ENCODE results near the gene HES4.
"Not testable (repeated sequence)": the region's sequence is repeated elsewhere in the genome, so short reads cannot be mapped to it uniquely, and the experiment has no call there.

HES4 gene

DNA sequence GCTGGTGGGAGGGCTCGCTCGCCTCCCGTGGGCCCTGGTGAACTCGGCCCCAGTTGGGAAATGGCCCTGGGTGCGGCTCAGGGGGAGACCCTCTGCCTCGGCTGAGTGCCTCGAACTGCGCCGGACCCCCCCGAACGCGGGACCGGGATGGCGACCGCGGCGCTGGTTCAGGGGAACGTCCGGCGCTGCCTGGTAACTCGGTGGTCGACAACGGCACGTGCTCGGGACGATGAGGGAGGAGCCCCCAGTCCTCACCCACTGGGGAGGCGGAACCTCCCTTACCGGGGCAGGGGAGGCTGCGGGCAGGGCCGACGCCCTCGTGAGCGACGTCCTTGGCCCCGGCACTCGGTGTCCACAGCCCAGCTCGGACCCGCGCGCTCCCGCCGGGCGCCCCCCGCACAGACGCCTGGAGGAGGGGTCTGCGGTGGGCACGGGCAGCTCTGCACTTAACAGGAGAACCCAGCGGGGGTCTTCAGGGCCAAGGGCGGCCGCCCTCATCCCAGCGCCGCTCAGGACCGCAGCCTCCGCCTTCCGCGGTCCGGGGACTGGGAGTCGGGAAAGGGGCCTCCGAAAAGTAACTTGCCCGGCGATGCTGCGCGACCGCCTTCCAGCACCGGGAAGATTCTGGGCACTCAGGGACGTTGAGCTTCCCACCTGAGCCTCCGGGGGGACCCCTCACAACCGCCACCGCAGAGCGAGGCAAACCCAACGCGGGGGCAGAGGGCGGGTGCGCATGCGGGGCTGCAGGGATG lies 1.7 kb downstream of the HES4 start:
- no peak for DNase-seq

DNA sequence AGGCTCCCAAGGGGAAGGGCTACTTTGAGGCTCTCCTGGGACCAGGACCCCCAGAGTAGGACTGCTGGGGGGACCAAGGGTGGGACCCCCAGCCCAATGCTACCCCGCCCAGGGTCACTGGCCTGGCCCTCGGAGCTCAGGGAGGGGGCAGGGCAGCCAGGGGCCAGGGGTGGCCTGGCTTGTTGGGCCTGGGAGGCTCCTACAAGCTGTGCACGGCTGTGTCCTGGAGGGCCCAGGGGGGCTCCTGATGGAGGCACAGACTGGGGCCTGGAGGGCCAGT lies 2.2 kb downstream of the HES4 start:
- no peak for DNase-seq

DNA sequence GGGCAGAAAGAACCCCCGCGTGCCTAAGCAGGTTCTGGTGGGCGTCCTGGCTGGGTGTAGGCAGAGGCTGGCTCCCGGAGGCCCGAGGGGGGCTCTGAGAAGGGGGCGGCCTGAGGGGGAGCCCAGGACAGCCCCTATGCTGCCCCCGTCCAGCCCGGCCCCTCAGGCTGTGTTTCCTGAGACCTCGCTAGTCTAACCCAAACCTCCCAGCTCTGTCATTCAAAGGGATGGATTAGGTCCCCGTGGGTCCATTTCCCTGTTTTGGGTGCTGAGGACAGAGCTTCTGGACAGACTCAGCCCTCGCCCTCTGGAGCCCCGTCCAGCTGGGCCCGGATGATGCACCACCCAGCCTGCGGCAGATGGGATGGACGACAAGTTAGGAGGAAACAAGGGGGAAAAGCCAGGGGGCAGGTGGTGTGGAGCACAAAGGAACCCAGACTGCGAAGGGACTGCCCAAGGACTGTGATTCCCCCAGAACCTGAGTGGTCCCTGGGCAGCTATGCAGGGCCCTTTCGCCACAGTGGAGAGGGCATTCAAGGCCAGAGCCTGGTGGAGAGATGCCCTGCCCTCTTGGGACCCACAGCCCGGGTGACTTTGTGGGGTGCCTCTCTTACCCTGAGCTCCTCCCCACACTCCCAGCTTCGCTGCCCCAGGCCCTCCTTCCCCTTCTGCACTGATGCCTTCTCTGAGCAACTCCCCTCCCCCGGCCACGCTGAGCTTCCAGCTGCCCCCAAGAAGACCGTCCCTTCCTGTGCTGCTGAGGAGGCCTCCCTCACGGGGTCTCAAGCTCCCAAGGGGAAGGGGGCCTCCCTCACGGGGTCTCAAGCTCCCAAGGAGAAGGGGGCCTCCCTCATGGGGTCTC lies 2.8 kb downstream of the HES4 start:
- no peak for DNase-seq

DNA sequence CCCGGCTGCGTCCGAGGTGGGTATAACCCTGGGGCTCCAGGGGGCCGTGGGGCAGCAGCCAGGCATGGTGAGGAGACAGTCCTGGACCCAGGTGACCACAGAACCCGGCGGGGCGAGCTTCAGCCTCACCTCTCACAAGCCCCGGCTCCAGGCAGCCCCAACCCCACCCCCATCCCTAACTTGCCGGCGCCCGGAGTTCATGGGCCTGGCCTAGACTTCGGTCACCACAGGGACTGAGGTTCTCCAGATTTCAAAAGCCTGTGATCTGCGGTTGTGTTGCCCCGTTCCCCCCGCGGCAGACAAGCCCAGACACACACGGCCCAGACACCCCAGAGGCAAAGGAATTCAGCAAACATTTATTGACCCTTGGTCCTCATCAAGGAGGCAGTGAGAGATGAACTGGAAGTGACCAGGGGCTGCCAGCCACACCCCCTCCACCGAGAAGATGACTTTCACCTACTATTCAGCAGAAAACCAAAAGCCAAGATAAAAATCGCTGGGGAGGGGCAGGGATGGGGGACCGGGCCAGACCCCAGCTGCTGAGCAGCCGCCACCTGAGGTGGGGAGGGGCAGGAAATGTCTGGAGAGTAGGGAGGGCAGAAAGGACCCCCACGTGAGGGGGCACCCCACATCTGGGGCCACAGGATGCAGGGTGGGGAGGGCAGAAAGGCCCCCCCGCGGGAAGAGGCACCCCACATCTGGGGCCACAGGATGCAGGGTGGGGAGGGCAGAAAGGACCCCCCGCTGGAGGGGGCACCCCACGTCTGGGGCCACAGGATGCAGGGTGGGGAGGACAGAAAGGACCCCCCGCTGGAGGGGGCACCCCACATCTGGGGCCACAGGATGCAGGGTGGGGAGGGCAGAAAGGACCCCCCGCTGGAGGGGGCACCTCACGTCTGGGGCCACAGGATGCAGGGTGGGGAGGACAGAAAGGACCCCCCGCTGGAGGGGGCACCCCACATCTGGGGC lies 3.9 kb downstream of the HES4 start:
- no peak for DNase-seq

DNA sequence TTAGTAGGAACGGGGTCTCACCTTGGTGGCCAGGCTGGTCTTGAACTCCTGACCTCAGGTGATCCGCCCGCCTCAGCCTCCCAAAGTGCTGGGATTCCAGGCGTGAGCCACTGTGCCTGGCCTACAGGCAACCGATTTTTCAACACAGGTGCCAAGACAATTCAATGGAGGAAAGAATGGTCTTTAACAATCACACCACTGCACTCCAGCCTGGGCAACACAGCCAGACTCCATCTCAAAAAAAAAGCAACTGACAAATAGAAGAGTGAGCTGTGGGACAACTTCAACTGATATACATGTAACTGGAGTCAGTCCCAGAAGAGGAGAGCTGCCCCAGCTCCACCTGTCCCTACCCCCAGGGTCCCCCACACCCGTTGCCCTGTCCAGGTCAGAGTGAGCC lies 5.4 kb downstream of the HES4 start:
- DNase-seq: not testable (repeated sequence)

DNA sequence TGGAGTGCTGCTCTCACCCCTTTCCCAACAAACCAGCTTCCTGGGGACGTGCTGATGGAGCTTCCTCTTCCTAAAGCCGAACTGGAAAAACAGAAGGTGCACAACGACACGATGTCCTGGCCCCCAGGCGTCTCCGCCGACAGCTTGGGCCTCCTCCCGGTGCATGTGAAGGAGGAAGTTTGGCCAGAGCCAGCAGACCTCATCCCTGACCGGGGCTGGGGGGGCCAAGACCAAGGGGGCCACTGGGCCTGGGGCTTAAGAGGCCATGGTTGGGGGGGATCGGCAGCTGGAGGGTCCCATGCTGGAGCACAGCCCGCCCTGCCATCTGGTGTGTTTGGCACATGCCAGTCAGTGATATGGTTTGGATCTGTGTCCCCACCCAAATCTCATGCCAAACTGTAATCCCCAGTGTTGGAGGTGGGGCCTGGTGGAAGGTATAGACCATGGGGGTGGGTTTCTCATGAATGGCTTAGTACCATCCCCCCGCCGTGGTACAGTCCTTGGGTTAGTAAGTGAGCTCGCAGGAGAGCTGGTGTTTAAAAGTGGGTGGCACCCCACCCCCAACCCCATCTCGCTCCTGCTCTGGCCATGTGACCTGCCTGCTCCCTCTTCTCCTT lies 6.4 kb downstream of the HES4 start:
- DNase-seq: no peak

DNA sequence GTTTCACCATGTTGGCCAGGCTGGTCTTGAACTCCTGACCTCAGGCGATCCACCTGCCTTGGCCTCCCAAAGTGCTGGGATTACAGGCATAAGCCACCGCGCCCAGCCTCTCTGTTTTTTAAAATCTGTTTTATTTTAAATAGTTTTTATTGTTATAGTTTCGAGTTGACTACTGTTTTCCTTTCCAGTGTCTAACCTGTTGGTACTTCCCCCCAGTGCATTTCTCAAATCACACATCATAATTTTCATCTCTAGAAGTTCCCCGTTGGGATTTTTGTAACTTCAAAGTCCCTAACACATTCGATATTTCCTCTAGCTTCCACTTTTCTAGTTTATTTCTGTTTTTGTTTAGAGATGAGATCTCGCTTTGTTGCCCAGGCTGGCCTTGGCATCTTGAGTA lies 7.5 kb downstream of the HES4 start:
- DNase-seq: no peak

DNA sequence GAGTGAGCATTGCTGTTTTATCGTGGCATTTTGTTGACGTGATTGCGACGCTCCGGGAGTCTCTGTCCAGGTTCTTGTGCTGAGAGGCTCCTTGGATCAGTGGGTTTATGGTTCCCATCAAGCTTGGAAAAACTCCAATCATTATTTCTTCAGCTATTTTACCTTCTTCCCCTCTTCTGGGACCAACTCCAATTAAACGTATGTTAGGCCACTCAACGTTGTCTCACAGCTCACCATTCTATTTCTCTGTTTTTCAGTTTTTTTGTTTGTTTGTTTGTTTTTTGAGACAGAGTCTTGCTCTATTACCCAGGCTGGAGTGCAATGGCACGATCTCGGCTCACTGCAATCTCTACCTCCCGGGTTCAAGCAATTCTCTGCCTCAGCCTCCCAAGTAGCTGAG lies 8.0 kb downstream of the HES4 start:
- DNase-seq: no peak

DNA sequence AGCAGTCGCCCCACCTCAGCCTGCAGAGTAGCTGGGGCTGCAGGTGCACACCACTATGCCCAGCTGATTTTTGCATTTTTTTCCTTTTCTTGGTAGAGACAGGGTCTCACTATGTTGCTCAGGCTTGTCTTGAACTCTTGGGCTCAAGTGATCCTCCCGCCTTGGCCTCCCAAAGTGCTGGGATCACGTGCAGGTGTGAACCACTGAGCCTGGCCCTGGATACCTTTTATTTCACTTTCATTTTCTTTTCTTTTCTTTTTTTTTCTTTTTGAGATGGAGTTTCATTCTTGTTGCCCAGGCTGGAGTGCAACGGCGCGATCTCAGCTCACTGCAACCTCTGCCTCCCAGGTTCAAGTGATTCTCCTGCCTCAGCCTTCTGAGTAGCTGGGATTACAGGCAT lies 8.6 kb downstream of the HES4 start:
- DNase-seq: not testable (repeated sequence)

DNA sequence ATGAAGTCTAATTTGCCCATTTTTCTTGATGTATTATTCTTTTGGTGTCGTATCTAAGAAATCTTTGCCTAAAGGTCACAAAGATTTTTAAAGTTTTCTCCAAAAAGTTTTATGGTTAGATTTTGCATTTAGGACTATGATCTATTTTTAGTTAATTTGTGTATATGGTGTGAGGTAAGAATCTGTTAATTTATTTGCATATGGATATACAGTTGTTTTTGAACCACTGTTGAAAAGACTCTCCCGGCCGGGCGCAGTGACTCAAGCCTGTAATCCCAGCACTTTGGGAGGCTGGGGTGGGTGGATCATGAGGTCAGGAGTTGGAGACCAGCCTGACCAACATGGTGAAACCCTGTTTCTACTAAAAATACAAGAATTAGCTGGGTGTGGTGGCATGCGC lies 11.8 kb downstream of the HES4 start:
- not testable (repeated sequence) for DNase-seq

DNA sequence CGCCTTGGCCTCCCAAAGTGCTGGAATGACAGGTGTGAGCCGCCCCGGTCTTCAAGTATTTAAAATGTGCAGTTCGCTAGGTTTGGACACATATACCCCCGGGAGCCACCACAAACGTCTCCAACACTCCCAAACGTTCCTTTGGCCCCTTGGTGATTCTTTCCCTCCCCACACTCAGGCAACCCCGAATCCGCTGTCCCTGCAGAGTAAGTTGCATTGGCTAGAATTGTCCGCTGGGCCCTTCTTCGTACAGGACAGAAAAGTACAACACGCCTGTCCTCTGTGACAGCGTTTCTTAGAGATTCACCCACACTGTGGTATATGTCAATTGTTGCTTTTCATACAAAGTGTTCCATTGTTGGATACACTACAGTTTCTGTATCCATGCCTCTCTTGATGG lies 14.8 kb downstream of the HES4 start:
- no peak for DNase-seq

DNA sequence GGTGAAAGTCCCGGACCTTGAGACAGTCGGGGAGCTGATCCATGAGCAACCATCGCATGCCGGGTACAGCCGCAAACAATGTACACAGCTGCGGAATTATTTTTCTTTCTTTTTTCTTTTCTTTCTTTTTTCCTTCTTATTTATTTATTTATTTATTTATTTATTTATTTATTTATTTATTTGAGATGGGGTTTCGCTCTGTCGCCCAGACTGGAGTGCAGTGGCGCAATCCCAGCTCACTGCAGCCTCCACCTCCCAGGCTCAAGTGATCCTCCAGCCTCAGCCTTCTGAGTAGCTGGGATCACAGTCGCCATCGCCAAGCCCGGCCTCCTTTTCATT lies 15.5 kb downstream of the HES4 start:
- DNase-seq: no peak

DNA sequence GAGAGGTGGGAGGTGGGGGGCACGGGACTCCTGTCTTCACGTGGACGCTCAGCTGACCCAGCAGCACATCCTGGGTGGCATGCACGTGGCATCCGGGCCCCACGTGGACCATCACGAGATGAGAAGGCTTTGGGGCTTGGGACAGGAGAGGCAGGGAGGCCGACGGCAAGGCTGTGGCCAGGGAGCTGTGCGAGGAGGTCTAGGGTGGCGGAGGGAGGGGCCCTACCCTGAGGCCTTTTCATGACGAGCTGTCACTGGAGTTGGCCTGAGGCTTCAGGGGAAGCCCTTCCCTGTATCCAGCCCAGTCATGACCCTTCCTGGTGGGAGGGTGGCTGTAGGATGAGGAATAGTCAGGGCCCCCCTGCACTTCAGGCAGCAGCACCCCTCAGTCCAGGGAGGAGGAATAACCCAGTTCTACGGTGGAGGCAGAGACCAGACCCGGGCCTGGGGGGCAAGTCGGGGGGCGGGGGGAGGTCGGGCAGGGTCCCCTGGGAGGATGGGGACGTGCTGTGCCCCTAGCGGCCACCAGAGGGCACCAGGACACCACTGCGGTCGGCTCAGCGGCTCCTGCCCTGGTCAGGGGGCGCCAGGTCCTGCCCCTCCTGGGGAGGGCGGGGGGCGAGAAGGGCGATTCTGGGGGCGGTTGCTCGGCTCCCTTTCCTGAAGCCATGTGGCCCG lies 16.0 kb downstream of the HES4 start:
- DNase-seq: peak; percentile 71

DNA sequence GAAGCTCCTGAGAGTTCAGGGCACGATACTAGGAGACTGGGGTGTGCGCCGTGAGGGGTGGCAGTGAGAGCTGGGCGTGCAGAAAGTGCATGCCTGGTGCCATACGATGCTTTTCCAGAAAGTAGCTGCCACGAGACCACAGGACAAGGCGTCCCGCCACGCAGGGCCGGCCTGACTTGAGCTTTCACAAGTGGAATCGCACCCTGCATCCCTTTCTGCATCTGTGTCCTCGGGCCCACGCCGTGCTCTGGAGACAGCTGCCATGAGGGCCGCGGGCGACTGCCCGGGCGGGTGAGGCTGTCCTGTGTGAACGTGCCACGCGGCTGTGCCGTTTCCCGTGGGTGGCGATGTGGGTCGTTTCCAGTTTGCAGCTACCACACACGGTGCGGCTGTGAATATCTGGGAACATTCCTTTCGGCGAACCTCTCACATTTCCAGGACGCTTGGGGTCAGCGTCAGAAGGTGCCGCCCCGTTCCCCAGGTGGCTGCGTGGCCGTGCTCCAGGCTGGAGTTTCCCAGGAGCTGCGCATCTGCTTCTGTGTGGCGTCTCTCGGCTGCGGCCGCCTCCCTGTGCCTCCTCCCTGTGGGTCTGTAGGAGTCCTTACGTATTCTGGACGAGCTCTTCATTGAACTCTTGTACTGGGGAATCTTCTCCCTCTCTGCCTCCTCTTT lies 17.0 kb downstream of the HES4 start:
- no peak for DNase-seq

DNA sequence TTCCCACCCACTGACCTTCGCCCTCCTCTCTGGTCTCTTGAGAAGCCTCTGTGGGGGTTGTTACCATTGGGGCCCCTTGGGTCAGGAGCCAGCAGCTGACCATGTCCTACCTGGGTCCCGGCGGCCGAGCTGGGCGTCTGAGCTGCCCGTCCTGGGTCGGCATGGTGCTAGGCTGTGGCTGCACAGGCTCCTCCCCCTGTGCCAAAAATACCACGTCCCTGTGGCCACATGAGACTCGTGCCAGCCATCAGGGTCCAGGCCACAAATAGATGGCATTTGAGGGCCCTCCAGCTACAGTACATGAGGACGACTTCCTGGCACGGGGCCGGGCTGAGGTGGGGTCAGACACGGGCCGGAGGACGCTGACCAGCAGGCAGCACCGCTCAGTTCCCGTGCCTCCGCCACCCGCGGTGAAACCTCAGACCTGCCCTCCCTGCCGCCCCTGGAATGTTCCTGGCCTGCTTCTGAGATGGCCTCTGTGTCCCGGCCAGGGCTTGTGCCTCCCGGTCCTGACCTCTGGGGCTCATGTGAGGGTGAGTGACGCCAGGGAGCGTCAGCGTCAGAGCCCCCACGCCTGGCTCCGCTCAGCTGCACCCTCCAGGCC lies 17.8 kb downstream of the HES4 start, which contains the start of gene PERM1:
TSS of gene PERM1 (minus strand) at position 139 of the 604 bp plus-strand sequence. CDS start 1,064 bp downstream, outside the sequence.
- DNase-seq: no peak

DNA sequence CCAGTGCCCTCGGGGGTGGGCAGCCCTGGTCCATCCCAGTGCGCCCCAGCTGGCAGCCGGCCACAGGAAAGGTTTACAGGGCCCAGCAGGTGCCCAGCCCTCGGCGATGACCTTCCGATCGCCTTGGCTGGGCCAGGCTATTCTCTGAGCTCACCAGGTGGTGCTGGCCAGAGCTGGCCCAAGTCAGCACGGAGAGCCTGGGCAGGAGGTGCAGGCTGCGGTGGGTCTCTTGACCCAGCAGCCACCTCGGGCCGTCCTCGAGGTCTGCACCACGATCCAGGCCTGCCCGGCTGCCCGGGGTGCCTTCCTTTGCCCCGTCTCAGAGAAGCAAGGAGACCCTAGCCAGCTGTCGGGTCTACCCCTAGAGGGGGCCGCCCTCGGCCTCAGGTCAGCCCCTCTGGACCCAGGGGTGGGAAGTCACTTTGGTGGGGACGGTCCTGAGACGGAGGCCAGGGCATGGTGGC lies 18.4 kb downstream of the HES4 start:
- no peak for DNase-seq

DNA sequence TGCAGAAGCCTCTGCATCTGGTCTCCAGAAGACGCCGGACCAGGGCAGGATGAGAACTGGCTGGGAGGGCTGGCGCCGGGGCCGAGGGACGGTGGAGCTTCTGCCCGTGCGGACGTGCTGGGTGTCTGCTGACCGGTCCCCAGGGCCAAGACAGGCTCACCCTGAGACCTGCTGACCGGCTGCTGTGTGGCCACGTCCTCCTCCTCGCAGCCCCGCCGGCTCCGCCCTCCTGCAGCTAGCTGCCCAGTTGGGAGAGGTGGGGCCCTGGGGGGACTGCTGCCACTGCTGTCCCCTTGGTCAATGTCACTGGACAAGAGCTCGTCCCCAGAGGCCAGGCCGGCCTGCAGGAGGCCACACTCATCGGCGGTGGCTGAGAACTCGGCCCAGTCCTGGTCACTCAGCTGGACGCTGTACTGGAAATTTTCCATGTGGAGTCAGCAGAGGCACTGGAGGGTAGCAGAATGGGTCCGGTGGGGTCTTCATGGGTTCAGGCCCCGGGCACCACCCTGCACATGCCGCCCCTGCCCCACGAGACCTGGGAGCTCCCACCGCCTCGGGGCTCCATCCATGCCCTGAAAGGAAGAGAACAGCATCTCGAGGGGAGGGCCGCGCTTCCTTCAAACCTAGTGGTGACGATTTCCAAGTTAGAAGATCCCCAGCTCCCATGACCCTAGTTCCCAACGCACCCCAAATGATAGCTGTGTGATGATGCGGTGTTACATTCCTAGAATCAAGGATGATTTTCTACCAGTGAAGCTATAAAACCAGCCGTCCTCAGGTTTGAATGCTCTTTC lies 19.1 kb downstream of the HES4 start:
- no peak for DNase-seq

DNA sequence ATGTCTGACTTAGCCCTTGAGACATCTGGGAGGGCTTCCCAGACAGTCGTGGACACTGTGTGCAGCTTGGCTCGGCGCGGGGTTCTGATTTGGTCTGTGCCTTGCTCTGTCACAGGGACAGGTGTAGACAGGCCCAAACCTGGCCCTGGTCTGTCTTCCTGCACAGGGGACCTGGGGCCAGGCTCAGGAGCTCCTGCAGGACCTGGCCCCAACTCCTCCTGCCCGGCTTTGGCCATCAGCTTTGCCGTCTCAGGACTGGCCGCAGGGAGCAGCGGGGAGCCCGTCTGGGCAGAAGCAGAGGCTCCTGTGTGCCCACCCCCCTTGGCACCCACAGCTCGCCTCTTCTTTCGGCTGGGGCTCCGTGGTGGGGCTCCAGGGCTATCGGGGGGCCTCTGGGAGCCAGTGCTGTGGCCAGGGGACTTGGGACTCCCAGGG lies 19.7 kb downstream of the HES4 start:
- DNase-seq: no peak

DNA sequence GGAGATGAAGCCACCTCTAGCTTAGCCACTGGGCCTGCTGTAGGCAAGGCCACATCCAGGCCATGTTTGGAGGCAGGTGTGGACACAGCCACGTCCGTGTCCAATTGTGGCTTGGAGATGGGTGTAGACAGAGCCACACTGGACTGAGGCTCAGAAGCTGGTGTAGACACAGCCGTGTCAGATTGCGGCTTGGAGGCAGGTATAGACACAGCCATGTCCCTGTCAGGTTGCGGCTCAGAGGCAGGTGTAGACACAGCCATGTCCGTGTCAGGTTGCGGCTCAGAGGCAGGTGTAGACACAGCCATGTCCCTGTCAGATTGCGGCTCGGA lies 20.2 kb downstream of the HES4 start:
- DNase-seq: no peak
